ENCODE data around the gene SLC10A1.

DNA sequence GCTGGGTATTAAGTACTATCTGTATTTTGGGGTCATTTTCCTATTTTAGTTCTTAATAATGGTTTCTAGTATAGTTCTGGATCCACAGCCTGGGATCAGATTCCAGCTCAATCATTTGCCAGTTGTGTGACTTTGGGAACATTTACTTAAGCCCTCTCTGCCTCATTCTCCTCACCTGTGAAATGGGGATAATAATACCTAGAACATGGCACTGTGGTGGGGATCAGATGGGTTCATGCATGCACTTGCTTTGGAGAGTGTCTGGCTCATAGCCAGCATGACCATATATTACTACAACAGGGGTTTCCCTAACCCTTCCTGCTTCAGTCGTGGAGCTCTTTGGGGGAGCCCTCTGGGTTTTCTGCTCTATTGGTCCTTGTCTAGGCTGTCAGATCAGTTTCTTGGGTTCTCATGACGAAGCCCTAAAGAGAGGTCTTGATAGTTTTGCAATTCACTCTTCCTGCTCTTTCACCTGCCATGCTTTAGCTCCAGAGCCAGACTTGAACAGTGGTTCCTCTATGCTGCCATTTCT is 48.1 kb upstream of the SLC10A1 start:
- TF ChIP-seq, protein P1, sequence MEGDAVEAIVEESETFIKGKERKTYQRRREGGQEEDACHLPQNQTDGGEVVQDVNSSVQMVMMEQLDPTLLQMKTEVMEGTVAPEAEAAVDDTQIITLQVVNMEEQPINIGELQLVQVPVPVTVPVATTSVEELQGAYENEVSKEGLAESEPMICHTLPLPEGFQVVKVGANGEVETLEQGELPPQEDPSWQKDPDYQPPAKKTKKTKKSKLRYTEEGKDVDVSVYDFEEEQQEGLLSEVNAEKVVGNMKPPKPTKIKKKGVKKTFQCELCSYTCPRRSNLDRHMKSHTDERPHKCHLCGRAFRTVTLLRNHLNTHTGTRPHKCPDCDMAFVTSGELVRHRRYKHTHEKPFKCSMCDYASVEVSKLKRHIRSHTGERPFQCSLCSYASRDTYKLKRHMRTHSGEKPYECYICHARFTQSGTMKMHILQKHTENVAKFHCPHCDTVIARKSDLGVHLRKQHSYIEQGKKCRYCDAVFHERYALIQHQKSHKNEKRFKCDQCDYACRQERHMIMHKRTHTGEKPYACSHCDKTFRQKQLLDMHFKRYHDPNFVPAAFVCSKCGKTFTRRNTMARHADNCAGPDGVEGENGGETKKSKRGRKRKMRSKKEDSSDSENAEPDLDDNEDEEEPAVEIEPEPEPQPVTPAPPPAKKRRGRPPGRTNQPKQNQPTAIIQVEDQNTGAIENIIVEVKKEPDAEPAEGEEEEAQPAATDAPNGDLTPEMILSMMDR (IDR thresholded peaks at IDR 0.05), result no peak
- TF ChIP-seq POLR2A (IDR thresholded peaks at IDR 0.05), result no peak
